ENCODE measurements around the gene TTYH2. TPM values are rescaled to one million over a fixed set of nuclear protein-coding genes. Genes with fewer than 3 reads are reported as not detected.

The TTYH2 gene
- total and polyA plus RNA-seq, 8 donors = 0.58 to 17.9 (median 1.5) TPM

- whole genome bisulfite sequencing, 5 donors = 88 to 96% (median 94%) methylated on average over 14 of the region's 14 CpGs
- Histone ChIP-seq H3K9me3 (no peaks in the 10 kb centered on the region), H3K36me3 (peaks cover 0 to 41% (median 13%) of the 10 kb centered on the region in 4 donors), H3K4me3 (no peak overlapping the region), H3K27me3 (no peaks in the 10 kb centered on the region), H3K27ac (no peak overlapping the region), H3K4me1 (peaks cover 0 to 5% (median 0%) of the 10 kb centered on the region in 4 donors)
- TF ChIP-seq EP300 (IDR thresholded peaks at IDR 0.05) = no peak
- no peak for TF ChIP-seq CTCF (IDR thresholded peaks at IDR 0.05)
- TF ChIP-seq POLR2AphosphoS5 (IDR thresholded peaks at IDR 0.05) = no peak
- TF ChIP-seq POLR2A (IDR thresholded peaks at IDR 0.05) = no peak
- intact Hi-C loops (cut with DNase I; ENCODE audit: low total_unique reads) = no loop called here
- DNase-seq = no peak
Measured at GRCh38 chr17:74223901-74224300, 10.5 kb downstream of the TTYH2 start.

- H3K27me3 ChIP-seq = no peaks in the 10 kb centered on the region
- DNase-seq = no peak
- intact Hi-C loops (cut with DNase I; ENCODE audit: low total_unique reads) = no loop called here
- WGBS, 5 donors = 91 to 95% (median 94%) methylated on average over 19 to 20 of the region's 20 CpGs
- H3K4me3 ChIP-seq = no peak overlapping the region
- no peaks in the 10 kb centered on the region for H3K9me3 ChIP-seq
- no peak overlapping the region for H3K27ac ChIP-seq
- H3K36me3 ChIP-seq = peaks cover 0 to 44% (median 13%) of the 10 kb centered on the region in 4 donors
- TF ChIP-seq CTCF (IDR thresholded peaks at IDR 0.05) (no peak), POLR2AphosphoS5 (IDR thresholded peaks at IDR 0.05) (no peak), POLR2A (IDR thresholded peaks at IDR 0.05) (no peak), EP300 (IDR thresholded peaks at IDR 0.05) (no peak)
- H3K4me1 ChIP-seq = peaks cover 0 to 5% (median 0%) of the 10 kb centered on the region in 4 donors
Measured at GRCh38 chr17:74224959-74225725, 11.8 kb downstream of the TTYH2 start.

GRCh38 chr17:74226252-74226651 lies 12.9 kb downstream of the TTYH2 start:
- H3K4me1 ChIP-seq = peaks cover 0 to 5% (median 0%) of the 10 kb centered on the region in 4 donors
- WGBS, 5 donors = 56 to 73% (median 60%) methylated on average over 6 of the region's 6 CpGs
- H3K36me3 ChIP-seq = peaks cover 0 to 53% (median 17%) of the 10 kb centered on the region in 4 donors
- H3K4me3 ChIP-seq = no peak overlapping the region
- no peaks in the 10 kb centered on the region for H3K27me3 ChIP-seq
- no peak overlapping the region for H3K27ac ChIP-seq
- DNase-seq = no peak
- intact Hi-C loops (cut with DNase I; ENCODE audit: low total_unique reads) = no loop called here
- no peaks in the 10 kb centered on the region for H3K9me3 ChIP-seq
- TF ChIP-seq POLR2A (IDR thresholded peaks at IDR 0.05) (no peak), POLR2AphosphoS5 (IDR thresholded peaks at IDR 0.05) (no peak), EP300 (IDR thresholded peaks at IDR 0.05) (no peak), CTCF (IDR thresholded peaks at IDR 0.05) (no peak)

GRCh38 chr17:74227271-74228080 lies 14.1 kb downstream of the TTYH2 start:
- DNase-seq = no peak
- TF ChIP-seq POLR2A (IDR thresholded peaks at IDR 0.05) (no peak), EP300 (IDR thresholded peaks at IDR 0.05) (no peak), POLR2AphosphoS5 (IDR thresholded peaks at IDR 0.05) (no peak), CTCF (IDR thresholded peaks at IDR 0.05) (no peak)
- intact Hi-C loops (cut with DNase I; ENCODE audit: low total_unique reads) = no loop called here
- Histone ChIP-seq H3K4me3 (no peak overlapping the region), H3K9me3 (no peaks in the 10 kb centered on the region), H3K27ac (no peak overlapping the region), H3K36me3 (peaks cover 6 to 59% (median 24%) of the 10 kb centered on the region in 4 donors), H3K27me3 (no peaks in the 10 kb centered on the region), H3K4me1 (peaks cover 0 to 5% (median 0%) of the 10 kb centered on the region in 4 donors)
- 80 to 86% (median 84%) methylated on average over 10 of the region's 10 CpGs for WGBS, 5 donors
